A204.1 (cell line): ENCODE measurements around the gene PHF19.

Experiments used
- FAIRE-seq: peaks from 2 replicates; lab custom pipeline; 2012; peaks lifted over from hg19 to GRCh38; lab: Jason Lieb, UNC

PHF19 gene

DNA sequence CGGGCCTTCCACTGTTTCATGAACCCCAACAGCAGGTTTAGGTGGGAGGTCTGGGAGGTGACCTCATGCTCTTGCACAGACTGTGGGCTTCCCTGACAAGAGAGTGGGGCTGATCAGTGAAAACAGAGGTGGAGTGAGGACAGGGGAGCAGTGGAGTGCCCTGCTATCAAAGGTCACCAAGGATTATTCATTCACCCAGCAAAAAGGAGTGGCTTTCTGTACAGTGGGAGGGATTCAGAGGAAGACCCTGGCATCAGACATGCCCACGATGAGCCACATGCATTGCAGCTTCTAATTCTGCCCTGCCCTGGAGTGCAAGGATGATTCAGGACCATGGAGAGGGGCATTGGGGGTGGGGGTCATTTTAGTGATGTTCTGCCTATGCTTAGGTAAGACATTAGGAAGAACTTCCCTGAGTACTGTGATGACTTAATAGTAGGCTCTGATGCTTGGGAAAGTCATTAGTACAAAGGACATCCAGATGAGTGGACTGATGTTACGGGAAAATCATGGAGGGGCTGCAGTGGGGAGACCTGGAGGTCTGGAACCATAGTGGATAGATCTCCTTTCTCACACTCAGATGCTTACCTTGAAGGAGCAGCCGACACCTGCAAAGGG lies 36.8 kb upstream of the PHF19 start:
- no peak for FAIRE-seq

- no peak for FAIRE-seq
Measured at GRCh38 chr9:120912958-120913646, 36.1 kb upstream of the PHF19 start.

- FAIRE-seq = no peak
Measured at GRCh38 chr9:120911295-120911837, 34.4 kb upstream of the PHF19 start.

DNA sequence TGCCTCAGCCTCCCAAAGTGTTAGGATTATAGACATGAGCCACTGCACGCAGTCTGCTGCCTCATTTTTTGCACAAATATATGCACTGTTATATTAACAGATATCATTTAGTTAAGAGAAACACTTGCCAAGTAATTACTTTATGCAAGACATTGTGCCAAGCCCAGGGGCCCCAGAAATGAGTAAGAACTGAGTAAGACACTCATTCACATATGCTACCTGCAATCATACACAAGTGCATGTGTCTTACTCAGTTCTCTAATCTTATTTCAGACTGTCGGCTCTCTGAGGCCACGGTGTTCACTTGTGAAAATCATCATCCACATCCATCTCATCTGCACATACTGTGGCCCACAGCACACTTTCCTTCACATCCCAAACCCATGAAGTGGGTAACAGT lies 33.7 kb upstream of the PHF19 start:
- FAIRE-seq = no peak

DNA sequence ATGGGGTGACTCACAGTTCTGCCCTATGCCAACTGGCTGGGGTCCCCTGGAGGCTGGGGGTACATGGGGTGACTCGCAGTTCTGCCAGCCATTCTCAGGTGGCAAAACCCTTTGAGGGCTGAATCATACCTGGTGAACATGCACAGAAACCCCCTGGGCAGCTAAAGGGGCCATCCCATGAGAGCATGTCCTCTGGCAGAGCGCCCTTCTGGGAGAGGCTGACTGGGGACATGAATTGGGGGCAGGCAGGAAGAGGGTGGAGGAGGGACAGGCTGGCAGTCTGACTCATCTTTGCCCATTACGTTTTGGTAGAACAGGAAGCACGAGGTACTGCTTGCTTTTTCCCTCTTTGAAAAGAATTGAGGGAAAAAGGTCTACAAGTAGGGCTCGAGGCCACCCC lies 32.9 kb upstream of the PHF19 start:
- no peak for FAIRE-seq

DNA sequence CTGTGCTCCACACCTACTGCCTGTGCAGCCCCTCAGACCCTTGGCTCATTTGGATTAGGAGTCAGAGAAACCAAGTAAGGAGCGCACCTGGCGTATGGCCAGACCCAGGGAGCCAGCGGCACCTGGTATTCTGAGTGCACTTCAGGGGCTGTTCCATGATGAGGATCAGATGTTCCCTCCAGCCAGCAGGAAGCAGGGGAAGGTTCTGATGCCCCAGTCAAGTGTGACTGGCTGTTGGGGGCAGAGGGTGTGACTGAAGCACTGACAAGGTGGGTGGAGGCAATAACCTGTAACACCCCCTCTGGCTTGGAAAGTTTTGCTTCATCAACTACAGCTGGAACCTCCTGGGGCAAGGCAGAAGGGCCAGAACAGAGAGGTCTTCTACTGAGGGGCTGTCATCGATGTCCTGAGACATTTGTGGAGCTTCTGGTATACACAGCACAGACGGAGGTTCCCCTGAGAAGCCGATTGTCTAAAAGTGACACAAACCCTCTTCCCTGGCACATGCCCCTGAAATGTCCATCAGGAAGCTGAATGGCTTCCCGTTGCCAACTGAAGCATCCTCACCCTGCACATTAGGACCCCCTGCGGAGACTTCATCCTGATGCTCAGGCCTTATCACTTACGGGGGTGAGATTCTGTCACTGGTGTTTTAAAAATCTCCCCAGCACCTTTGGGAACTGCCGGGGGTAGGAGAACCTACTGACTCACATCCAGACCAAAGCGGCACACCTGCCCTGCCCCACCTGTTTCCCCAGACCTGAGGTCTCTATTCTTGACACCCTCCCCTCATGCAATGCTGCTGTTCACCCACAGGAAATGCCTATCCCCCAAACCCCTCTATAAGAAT lies 28.6 kb upstream of the PHF19 start:
- no peak for FAIRE-seq

DNA sequence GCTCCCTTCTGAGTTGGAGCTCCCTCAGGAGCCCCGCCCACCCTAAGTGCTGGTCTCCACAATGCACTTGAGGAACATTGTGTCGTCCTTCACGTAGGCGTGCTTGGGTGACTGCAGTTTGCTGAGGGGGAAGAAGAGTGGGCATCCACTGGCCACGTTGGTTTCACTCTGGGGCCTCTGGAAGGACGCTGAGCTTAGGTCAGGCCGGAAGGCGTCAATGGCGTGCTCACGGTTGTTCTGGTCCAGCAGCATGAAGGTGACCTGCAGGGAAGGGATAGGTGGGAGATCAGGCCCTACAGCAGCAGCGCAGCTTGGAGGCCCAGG lies 28.0 kb upstream of the PHF19 start:
- FAIRE-seq = no peak

DNA sequence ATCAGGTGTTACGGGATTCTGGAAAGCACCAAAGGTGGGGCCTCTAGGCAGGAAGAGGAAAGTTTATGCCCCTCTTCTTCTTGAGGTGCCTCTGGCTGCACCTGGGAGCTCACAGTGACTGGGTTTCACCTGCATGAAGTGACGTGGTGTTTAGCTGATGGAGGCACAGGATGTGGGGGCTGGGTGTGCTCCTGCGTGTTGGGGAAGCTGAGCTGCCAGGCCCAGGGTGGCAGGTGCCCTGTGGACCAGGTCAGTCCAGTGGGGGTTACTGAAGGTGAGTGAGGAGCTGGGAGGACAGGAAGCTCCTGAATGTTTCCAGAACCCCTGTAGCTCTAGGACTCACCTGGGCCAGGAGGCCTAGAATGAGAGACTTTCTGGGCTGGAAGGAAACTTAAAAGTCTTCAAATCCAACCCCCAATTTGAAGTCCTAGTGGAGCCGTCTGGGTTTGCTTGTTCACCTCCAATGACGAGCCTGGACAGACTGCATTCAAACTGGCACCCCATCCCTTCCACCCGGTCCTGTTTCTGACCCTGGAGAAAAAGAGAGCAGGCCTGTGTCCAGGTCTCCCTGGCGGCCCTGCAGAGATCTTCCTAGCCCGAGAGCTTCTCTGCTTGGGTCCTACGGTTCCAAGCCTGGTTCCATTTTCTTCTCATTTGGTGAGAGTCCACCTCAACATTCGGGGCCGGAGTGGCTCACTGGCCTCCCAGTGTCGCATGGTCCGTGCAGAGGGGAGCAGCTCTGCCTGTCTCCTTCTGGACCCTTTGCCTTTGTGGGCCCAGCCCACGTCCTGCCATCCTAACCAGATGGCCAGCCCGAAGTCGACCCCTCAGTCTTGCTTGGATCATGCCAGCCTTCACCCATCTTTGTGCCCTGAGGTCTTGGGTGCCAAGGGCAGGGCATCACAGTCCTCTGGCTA lies 27.3 kb upstream of the PHF19 start:
- FAIRE-seq = no peak

GRCh38 chr9:120902569-120903535 lies 25.9 kb upstream of the PHF19 start:
- FAIRE-seq = no peak

- FAIRE-seq = no peak
Measured at GRCh38 chr9:120901755-120902568, 25.0 kb upstream of the PHF19 start.

GRCh38 chr9:120900824-120901223 lies 23.8 kb upstream of the PHF19 start:
- FAIRE-seq = no peak

- no peak for FAIRE-seq
Measured at GRCh38 chr9:120899490-120900068, 22.6 kb upstream of the PHF19 start.

DNA sequence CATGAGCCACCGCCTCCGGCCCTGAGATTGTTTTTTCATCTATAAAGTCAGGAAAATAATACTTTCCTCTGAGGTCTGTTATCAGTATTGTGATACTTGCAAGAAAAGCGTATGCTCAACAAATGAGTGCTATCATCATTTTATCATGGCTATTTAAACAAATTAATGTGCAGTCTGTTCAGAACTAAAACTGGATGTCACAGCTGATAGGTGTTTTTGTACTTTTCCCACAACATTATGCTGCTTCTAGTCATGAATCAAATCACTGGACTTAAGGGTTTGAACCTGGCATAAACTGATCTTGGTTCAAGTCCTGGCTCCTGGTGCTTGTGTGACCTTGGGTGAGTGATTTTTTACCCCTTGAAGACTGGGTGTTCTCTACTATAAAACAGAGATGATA lies 21.4 kb upstream of the PHF19 start:
- FAIRE-seq = no peak

DNA sequence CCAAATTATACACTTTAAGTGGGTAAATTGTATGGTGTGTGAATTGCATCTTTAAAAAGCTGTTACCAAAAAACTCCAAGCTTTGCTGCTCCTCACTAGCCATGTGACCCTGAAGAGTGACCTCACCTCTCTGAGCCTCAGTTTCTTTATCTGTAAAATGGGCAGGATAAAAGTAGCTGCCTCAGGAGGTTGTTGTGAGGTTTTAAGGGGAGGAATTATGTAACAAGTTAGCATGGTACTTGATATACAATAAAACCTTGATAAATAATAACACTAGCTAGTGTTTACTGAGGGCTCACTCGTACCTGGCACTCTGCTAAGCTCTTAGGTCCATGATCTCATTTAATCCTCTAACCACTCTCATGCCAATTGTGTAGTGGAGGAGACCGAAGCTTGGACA lies 19.0 kb upstream of the PHF19 start:
- FAIRE-seq = no peak

DNA sequence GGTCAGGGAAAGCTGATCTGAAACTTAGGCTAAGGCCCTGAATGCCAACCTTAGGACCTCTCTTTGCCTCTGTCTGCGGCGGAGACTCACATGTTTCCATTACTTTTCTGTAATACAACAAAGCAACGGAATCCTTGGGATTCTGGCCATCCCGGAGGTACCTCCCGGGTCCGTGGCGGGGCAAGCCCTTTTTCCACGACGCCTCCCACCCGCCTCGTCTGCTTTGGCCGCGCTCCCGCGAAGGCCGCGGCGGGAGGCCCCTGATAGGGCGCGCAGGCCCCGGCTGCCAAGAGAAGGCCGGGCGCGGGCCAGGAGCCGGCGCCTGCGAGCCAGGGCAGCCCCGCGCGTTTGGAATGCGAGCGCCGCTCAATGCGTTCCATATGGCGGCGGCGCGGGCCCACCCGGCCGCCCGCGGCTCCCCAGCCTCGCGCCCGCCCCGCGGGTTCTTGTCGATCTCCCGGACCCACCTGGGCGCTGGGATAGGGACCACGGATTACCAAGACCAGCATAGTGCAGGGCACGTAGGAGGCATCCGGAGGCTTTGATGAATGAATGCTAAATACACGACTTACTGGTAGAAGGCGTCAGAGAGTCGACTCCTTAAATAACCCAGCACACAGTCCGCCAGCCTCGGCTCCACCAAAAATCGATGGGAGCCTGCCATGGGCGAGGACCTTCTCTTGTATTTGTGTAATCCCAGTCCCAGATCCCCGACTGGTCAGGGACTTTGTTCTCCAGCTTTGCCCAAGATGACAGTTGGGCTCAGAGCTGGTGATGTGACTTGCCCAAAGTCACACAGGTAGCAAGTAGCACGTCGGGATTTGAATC lies 17.5 kb upstream of the PHF19 start:
- FAIRE-seq = no peak

DNA sequence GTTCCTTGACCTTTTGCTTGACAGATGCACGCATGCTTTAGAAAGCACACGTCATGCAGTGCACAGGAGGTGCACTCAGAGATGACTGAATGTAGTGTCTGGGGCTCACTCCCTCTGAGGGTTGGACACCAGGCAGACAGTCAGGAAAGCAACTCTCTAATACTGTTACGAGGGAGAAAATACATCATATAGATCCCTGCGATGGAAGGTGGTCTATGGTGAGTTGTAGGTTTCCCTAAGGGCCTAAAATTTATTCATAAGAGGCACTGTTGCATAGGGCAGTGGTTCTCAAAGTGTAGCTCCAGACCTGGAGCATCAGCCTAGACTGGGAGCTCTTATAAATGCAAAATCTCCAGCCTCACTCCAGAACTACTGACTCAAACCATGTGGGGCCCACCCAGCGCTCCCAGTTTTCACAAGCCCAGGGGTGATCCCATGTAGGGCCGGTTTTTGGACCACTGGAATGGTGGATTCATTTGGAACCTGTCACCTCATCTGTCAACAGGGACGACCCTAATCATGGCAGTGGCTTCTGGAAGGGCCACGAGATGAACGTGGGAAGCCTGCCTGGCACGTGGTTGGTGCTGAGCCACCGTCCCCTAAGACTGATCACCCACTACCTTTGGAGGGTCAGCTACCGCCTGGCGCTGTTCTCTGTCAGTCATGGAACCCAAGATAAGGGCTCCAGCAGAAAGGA lies 16.8 kb upstream of the PHF19 start:
- FAIRE-seq = no peak

DNA sequence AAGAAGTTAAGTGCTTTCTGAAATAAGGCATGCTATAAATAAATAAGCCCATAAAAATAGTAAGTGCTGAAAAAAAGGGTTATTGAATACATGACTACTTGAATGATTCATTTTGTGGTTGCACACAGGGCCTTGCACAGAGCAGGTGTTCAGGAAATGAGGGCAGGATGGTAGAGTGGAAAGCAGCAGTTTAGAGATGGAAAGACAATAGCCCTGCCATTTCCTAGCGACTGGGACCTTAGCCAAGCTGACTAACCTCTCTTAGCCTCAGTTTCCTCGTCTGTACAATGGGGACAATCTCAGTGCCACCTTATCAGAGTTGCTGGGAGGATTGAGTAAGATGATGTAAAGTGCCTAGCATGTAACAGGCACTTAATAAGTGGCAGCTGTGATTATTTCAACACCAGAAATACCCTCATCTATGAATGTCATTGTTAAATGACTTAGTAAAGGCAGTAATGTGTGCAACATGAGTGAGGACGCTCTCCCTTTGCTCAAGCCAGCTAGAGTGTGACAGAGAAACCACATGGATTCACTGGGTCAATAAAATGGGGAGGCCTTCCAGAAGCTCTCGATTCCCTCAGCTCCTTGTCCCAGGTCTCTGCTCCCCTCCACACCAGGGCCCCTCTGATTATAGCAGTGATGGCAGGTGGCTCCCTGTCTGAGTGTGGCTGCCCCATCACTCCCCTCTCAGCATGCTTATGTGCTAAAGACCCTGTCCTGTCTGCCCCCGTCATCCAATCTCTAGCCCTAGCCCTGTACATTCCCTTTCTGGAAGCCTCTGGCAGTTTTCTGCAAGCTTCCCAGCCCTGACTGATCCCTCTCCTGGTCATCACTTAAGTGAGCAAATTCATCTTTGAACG lies 16.0 kb upstream of the PHF19 start:
- FAIRE-seq = no peak
